ENCODE measurements around the gene SYT11.

DNA sequence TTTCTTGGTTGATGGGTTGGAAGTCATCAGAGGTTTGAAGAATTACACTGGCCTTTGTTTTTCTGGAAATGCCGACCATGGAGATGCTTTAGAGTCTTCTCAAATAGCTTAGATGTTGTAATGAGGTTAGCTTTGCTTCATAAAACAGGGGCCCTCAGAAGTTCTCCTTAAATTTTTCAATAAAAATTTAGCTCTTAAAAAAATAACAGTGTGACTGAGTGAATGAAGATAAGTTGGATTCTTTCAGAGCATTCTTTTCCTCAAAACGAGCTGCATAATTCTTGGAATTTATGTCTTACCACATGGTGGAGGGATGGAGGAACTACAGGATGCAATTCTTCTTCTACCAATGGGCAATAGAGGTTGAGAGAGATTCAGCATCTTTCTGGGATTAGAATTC is 23.4 kb downstream of the SYT11 start:
- no peak for TF ChIP-seq YY1 (IDR thresholded peaks at IDR 0.05; ENCODE audit: low read depth)
- TF ChIP-seq EP300 (IDR thresholded peaks at IDR 0.05; ENCODE audit: borderline replicate concordance), result no peak
- no peak for TF ChIP-seq CEBPB (IDR thresholded peaks at IDR 0.05)
- TF ChIP-seq, protein P1, sequence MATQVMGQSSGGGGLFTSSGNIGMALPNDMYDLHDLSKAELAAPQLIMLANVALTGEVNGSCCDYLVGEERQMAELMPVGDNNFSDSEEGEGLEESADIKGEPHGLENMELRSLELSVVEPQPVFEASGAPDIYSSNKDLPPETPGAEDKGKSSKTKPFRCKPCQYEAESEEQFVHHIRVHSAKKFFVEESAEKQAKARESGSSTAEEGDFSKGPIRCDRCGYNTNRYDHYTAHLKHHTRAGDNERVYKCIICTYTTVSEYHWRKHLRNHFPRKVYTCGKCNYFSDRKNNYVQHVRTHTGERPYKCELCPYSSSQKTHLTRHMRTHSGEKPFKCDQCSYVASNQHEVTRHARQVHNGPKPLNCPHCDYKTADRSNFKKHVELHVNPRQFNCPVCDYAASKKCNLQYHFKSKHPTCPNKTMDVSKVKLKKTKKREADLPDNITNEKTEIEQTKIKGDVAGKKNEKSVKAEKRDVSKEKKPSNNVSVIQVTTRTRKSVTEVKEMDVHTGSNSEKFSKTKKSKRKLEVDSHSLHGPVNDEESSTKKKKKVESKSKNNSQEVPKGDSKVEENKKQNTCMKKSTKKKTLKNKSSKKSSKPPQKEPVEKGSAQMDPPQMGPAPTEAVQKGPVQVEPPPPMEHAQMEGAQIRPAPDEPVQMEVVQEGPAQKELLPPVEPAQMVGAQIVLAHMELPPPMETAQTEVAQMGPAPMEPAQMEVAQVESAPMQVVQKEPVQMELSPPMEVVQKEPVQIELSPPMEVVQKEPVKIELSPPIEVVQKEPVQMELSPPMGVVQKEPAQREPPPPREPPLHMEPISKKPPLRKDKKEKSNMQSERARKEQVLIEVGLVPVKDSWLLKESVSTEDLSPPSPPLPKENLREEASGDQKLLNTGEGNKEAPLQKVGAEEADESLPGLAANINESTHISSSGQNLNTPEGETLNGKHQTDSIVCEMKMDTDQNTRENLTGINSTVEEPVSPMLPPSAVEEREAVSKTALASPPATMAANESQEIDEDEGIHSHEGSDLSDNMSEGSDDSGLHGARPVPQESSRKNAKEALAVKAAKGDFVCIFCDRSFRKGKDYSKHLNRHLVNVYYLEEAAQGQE (IDR thresholded peaks at IDR 0.05; ENCODE audit: low read depth), result no peak
- no peak for TF ChIP-seq NFIC (IDR thresholded peaks at IDR 0.05)
- no peak for TF ChIP-seq TEAD4 (IDR thresholded peaks at IDR 0.05)
